Stimulated activated CD8-positive, alpha-beta memory T cell treated with anti-CD3 and anti-CD28 coated beads, Interleukin-12 subunit alpha, Interleukin-12 subunit beta, amount 100 ng/mL, for 24 hours (primary cell): ENCODE data around the gene ZSWIM3.
A peak's percentile ranks its signal among the peaks of the same experiment; 100 is the strongest.
"Not testable (repeated sequence)": the region's sequence is repeated elsewhere in the genome, so short reads cannot be mapped to it uniquely, and the experiment has no call there.

ENCODE experiments used
- DNase-seq: peaks from one replicate; pipeline ENCODE4 v3.0.0-alpha.2; 2020; ENCODE audit errors: extremely low read depth

ZSWIM3 gene

DNA sequence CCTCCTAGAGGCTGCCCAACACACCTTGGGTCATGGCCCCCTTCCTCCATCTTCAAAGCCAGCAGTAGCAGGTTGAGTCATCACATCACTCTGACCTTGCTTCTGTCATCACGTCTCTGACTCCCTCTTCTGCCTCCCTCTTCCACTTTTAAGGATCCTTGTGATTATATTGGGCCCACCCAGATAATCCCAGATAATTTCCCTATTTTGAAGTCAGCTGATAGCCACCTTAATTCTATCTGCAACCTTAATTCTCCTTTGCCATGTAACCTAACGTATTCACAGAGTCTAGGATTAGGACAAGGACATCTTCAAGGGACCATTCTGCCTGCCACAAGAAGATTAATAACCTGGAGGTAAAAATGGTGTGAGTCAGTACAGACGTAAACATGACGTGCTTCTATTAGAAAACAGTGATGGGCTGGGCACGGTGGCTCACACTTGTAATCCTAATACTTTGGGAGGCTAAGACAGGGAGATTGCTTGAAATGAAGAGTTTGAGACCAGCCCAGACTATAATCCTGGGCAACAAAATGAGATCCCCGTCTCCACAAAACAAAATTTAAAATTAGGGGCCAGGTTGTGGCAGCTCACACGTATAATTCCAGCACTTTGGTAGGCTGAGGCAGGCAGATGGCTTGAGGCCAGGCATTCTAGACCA is 3.3 kb downstream of the ZSWIM3 start:
- no peak for DNase-seq

DNA sequence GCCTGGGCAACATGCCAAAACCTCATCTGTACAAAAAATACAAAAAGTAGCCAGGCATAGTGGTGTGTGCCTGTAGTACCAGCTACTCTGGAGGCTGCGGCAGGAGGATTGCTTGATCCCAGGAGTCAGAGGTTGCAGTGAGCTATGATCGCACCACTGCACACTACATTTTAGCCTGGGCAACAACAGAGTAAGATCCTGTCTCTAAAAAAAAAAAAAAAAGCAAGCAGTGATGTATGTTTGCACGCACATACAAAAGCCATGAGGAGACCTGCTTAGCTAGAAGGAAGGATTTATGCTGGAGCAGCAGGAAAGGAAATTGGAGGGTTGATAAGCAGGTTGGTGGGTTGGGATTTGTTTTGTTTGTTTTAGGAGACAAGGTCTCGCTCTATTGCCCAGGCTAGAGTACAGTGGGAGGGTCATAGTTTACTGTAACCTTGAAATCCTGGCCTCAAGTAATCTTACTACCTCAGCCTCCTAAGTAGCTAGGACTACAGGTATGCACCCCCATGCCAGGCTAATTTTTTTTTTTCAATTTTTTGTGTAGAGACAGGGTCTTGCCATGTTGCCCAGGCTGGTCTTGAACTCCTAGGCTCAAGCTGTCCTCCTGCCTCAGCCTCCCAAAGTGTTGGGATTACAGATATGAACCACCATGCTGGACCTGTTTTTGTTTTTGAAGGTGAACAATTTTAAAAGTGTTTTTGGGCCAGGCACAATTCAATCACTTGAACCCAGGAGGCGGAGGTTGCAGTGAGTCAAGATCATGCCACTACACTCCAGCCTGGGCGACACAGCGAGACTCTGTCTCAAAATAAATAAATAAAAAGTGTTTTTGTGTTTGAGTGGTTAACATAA is 4.0 kb downstream of the ZSWIM3 start:
- DNase-seq: no peak

GRCh38 chr20:45863543-45864470 is 6.4 kb downstream of the ZSWIM3 start:
- DNase-seq: no peak

DNA sequence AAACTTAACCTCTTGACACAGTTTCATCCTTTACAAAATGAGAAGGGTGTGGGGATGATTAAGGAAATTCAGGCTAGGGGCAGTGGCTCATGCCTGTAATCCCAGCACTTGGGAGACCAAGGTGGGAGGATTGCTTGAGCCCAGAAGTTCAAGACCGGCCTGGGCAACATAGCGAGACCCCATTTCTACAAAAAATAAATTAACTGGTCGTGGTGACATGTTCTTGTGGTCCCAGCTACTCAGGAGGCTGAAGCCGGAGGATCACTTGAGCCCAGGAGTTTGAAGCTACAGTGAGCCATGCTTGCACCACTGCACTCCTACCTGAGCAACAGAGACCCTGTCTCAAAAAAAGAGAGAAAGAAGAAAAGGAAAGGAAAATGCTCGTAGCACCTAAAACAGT is 9.0 kb downstream of the ZSWIM3 start:
- DNase-seq: no peak

- no peak for DNase-seq
Measured at GRCh38 chr20:45867136-45867818, 9.9 kb downstream of the ZSWIM3 start.

DNA sequence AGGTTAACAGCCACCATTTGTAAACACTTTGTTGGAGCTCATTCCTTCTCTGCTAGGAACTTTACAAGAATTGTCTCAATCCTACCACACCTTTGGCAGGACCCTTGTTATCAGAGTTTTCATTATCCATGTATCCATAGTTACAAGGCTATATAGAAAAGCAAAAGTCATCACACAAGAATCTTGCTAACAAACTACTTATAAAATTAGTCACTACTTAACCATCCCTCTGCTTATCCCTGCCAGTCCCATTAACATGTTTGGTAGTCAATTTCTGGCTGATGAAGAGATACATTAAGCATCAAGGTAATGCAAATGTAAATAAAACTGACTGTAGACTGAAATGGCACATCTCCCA is 10.4 kb downstream of the ZSWIM3 start:
- no peak for DNase-seq

DNA sequence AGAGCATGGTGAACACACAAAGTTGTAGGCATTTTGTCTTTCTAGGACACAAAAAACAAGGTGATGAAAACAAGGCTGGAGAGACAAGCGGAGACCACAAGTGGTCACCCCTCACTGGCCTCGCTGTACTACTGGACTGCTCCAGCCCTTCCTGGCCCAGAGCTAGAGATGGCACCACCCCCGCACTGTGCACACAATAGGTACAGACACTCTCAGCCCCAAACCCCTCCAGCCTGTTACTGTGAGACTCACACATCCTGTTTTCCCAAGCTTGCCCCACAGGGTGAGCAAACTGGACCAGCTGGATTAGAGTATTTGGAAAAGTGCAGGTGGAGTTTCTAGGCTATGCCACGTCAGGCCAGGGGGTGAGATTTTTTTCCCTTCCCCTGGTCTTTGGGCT is 15.2 kb downstream of the ZSWIM3 start:
- no peak for DNase-seq

DNA sequence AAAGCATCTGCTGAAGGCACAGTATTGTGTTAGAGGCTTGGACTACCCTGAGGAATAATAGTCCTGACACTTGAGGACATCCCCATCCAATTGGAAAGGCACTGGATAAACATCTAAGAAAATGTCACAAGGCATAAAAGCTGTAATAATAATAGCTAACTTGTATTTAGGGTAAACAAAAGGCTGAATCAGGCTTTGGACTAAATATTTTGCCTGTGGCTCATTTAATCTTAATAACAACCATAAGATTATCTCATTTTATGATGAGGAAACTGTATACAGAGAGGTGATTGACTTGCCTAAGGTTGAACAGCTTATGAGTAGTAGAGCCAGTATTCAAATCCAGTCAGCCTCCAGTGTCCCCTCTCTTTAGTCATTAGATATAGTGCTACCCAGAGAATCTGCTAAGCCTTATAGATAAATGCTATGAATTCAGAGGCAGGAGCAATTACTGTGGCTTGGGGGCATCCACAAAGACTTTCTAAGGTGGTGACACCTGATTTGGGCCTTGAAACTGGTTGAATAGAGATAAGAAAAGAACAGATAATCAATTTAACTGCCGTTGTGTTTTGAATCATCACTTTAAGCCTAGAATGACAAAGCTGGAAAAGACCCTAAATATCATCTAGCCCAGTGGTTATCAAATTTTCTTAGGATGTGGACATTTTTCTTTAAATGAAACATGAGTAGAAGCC is 16.1 kb downstream of the ZSWIM3 start:
- DNase-seq: no peak

DNA sequence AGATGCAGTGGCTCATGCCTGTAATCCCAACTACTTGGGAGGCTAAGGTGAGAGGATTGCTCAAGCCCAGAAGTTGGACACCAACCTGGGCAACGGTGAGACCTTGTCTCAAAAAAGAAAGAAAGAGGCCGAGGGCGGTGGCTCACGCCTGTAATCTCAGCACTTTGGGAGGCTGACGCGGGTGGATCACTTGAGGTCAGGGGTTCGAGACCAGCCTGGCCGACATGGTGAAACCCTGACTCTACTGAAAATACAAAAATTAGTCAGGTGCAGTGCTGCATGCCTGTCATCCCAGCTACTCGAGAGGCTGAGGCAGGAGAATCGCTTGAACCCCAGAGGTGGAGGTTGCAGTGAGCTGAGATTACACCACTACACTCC is 16.7 kb downstream of the ZSWIM3 start:
- not testable (repeated sequence) for DNase-seq

- no peak for DNase-seq
Measured at GRCh38 chr20:45874576-45874975, 17.2 kb downstream of the ZSWIM3 start.

GRCh38 chr20:45878076-45878761 is 20.8 kb downstream of the ZSWIM3 start:
- no peak for DNase-seq

GRCh38 chr20:45880988-45881788 is 23.8 kb downstream of the ZSWIM3 start, which contains the start of gene ZSWIM1:
Gene ZSWIM1, plus strand, starts transcription at chr20:45881227. Its CDS starts 1,366 bp downstream, at chr20:45882593.
- peak; percentile 89 for DNase-seq

DNA sequence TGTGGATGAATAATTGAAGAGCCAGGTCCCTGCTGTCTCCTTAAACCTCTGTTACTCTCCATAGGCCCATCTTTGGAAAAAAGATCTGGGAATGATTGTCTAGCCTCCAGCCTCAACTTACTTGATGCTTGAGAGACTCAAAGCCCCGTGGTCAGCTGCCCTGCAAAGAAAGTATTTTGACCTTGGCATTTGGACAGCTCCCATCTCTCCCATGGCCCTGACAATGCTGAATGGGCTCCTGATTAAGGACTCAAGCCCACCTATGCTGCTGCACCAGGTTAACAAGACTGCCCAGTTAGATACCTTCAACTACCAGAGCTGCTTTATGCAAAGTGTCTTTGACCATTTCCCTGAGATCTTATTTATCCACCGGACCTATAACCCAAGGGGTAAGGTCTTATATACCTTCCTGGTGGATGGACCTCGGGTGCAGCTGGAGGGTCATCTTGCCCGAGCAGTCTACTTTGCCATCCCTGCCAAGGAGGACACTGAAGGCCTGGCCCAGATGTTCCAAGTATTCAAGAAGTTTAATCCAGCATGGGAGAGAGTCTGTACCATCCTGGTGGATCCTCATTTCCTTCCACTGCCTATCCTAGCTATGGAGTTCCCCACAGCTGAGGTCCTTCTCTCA is 25.2 kb downstream of the ZSWIM3 start:
- no peak for DNase-seq

GRCh38 chr20:45883100-45883469 is 25.7 kb downstream of the ZSWIM3 start:
- DNase-seq: no peak

- no peak for DNase-seq
Measured at GRCh38 chr20:45886590-45887345, 29.4 kb downstream of the ZSWIM3 start.

DNA sequence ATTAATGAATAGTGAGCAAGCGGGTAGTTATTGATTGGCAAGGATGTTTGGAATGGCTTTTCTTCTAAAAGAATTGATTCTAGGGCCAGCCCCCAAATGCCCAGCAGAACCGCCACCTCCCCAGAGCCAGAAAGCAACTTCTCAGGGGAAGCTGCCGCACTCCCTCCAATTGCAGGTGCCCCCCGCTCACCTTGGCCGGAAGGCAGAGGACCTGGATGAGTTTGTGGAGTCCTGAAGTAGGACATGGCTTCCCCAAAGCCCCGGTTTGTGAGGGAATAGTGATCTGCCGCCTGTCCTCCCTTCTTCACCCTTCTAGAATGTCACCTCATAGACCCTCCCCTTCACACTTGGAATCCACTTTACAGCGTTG is 29.9 kb downstream of the ZSWIM3 start, which contains the start of gene SPATA25:
TSS of gene SPATA25 (minus strand) at position 277 of the 370 bp plus-strand sequence. CDS start at position 245, 32 bp downstream.
- DNase-seq: no peak

DNA sequence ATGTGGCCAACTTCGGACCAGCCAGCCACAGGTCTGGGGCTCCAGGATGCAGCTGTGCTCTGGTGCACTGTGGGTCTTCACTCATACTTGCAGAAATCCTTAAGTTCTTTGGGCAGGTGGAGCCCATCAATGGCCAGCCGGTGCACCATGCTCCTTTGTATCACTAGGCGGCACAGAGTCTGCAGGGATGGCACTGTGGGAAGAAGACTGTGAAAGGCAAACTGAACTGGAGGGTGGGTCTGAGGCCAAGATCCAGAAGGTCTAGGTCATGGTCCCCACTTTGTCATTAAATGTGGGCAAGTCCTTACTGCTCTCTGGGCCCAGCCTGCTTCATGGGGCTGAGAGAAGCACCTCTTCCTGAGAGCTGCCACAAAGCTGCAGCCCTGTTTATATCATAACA is 31.3 kb downstream of the ZSWIM3 start:
- no peak for DNase-seq
